Mesenteric fat pad (tissue), 1 donor: ENCODE results near the gene MRPS18A. TPM values are rescaled to one million over a fixed set of nuclear protein-coding genes. Genes with fewer than 3 reads are reported as not detected.
"Not testable (repeated sequence)": the region's sequence is repeated elsewhere in the genome, so short reads cannot be mapped to it uniquely, and the experiment has no call there.

Experiments
- DNase-seq: peaks from one replicate; pipeline ENCODE4 v3.0.0-alpha.2; 2020; ENCODE audit warnings: low spot score
- total RNA-seq: library from RNA; stranded (reverse); fragmentation: NEBNext Ultra II Directional; extraction: Animal tissue kit (Norgen Biotek cat#: 25700); gene quantifications from one replicate; pipeline ENCODE4 v1.2.1, GENCODE V29; 2021
- donor health status: DM: yes; HTN: yes; CAD: no.

The MRPS18A gene
- total RNA-seq, 1 donor from 2014 or later = 34.5 TPM

DNA sequence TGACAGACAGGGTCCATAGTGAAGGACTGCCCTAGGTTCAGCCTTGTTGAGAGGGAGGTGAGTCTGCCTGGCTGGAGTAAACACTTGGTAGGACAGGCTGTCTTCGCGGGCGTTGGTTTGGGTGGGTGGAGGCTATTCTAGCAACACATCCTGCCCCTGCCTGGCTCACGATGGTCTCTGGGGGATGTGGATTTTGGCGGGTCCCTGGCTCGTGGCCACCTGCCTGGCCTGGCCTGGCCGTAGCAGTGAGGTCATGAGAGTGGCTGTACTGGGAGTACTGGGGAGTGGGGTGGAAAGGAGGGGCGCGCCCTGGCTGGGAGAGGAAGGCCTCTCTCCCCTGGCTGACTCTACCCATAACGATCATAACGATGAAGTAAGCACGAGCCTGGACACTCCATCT lies 30.2 kb upstream of the MRPS18A start:
- no peak for DNase-seq

DNA sequence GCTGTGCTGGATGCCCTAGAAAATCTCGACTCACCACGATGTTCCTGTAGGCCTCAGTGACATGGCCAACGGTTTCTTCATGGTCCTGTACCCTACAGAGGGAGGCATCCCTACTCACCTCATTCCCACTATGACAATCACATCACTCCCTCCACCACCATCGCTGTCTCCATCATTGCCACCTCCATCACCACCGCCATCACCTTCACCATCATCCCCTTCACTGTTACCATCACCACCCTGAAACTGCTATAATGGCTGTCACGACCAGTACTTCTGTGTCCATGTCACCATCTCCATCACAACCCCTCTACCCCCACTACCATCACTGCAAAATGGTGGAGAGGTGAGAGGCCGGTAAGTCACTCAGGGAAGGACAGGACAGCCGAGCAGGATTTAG lies 29.8 kb upstream of the MRPS18A start:
- DNase-seq = no peak

DNA sequence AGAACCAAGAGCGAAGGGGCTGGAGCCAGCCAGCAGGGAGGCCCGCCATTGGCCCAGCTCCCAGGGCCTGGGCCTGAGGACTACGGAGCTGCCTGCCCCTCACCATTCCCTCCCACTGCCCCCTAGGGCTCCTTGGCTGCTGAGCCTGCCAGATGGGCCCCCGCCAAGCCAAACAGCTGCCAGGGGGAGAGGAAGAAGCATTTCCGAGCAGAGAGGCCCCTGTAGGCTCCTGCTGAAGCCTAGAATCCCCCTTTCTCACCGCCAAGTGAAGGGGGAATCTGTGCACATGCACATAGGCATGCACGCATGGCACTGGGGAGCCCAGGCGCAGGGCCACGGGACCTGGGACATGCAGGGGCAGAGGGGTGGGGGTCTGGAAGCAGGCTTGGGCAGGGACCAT lies 28.5 kb upstream of the MRPS18A start:
- no peak for DNase-seq

DNA sequence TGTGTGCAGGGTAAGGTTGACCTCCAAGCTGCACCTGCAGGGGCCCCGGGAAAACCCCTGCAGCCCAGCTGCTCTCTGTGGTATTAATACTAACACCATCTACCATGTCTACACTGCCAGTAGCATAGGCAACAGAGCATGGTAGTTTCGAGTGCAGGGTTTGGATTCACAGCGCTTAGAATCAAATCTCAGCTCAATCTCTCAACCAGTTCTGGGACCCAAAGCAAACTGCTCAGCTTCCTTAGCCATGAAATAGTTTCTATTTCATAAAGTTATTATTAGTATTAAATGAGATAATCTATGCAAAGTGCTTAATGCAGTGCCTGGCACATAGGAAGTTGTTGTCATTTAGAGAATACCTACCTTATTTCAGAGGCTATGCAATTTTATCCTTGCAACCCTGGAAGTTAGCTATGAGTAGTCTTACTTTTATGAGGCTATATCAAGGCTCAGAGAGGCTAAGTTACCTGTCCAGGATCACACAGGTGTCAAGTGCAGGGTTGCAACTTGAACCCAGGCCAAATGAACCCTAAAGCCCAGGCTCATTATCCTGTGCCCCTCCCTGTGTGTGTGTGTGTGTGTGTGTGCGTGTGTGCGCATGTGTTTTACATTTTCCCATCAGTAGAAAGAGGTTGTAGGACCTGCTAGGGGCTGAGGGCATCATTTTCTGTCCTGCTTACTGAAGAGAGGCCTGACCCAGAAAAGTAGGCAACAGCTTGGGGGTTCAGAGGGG lies 27.6 kb upstream of the MRPS18A start:
- DNase-seq = no peak

DNA sequence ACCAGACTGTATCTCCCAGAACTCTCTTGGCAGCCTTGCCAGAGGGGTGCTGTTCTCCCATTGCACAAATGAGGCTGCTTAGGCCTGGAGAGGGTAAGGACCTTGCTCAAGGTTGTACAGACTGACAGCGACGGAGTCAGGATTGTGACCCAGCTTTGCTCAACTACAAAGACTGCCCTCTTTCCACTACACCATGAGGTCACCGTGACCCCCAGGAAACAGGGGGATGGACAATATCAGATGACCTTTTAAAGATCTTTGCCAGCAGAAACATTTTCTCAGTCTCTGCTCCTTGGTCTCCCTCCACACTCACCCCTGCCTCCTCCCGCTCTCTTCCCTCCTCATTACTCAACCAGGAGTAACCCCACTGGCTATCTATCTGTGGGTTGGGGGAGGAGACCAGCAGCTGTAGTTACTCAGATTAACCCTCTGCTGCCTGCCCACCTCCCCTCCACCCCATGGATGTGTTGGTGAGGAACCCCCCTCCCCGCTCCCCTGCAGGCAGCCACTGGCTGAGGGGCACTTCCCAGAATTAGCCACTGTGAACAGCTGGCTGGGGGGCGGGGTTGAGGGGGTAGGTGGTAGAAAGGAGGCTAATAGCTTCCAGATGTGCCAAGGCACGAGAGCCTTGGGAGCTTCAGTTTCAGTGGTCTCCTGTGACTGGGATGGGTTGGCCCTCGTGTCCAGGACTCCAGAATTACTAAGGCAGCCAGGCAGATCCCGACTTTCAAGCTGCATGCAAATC lies 26.9 kb upstream of the MRPS18A start:
- DNase-seq = no peak

DNA sequence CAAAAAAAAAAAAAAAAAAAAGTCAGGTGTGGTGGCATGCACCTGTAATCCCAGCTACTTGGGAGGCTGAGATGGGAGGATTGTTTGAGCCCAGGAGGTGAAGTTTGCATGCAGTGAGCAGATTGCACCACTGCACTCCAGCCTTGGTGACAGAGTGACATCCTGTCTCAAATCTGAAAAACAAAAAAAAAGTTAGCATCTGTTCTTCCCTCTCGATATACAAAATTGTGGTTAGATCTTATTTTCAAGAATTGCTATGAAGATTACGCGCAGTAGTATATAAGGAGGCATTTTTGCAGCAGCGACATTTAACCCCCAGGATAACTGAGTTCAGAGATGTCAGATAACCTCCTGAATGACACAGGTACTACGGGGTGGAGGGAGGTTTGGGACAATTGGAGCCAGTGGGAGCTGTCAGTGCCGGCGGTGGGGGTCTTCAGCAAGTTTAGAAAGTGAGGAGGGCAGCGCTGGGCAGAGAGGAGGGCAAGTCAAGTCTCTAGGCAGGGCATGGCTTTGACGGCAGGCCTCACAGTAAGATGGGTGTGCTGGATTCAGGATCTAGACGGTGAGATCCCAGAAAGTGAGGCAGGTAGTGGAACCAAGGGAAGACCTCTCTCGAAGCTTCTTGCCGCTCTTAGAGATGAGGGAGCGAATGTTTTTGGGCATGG lies 26.2 kb upstream of the MRPS18A start:
- DNase-seq = no peak

DNA sequence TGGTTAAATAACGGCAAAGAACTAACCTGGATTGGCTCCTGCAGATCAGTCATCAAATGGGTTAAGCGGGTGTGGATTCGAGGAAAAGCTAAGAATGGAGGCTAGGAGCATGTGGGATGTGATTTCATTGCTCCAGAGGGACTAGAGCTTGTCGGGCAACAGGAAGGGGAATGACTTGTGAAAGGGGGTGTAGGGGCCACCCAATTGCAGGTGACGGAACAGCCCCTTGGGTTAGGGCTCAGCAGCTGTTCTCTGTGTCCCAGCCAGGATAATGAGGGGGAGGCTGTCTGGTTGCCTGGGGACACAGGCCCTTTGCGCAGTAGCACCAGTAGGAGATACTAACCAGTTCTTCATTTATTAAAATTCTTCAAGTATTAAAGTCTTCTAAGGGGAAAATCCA lies 25.0 kb upstream of the MRPS18A start:
- DNase-seq = no peak

DNA sequence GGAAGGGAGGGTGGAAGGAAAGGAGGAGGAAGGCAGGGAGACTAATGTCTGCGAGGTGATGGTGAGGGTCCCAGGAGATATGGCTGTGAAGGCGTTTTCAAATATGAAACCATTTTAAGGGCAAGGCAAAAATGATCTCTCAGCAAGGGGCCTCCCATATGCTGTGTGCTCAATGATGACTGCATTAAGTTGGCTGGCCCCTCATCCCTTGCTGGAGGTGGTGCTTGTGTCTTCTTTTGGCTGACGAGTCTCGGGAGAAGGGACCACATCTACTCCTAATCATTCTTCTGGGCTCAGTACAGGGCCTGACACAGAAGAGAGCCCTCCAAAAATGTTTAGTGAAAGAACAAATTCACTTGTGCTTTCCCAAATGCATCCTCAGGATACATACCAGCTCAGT lies 23.0 kb upstream of the MRPS18A start:
- DNase-seq = no peak

DNA sequence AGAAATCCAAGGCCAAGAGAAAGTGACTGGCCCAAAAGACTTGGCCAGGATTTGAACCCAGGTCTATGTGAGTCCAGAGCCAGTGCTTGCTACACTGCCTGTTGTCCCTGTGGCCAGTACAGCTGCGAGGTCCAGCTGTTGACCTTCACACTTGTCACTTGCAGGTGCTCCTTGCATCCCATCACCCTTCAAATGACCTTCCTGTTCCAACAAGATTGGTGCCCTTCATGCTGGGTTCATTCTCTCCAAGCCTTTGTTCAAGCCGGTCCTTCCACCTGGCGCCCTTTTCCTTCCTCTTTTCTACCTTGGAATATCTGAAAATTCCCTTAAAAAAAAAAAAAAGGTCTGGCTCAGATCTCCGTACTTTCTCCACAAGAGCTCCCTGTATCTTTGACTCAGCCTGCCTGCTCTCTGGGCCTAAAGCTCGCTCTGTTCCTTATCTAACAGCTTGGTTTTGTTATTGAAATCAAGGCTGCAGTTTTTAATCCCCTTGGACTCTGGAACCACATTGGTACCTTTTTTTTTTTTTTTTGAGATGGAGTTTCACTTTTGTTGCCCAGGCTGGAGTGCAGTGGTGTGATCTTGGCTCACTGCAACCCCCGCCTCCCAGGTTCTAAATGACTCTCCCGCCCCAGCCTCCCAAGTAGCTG lies 22.2 kb upstream of the MRPS18A start:
- peak; percentile 24 for DNase-seq

DNA sequence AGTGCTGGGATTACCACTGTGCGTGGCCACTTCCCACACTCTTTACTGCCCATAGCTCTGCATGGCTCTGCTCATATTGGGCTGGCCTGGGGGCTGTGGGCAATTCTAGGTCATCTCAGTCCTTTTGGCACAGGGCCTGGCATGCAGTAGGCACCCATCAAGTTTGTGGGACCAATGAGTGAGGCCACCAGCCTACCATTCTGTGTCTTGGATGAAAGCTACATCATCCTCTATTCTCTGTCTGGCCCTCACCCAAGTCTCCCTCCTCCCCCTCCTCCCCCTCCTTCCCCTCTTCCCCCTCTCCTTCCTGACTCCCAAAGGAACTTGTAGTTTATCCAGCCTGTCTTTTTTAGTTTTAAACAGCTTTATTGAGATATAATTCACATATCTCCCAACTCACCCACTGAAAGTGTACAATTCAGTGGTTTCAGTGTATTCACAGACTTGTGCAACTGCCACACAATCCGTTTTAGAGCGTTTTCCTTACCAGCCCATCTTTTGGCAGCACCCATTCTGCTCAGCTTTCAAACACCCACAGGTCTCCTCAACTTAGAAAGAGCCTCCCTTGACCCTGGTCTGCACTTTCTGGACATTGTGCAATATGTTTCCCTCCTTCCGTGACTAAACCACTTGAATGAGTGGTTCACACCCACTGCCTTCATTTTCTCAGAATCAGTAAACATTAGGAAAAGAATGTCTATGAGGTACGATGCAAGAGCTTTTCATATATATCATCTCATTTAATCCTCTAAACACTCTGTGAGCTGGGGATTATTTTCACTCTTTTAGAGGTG lies 21.5 kb upstream of the MRPS18A start:
- peak; percentile 1 for DNase-seq

DNA sequence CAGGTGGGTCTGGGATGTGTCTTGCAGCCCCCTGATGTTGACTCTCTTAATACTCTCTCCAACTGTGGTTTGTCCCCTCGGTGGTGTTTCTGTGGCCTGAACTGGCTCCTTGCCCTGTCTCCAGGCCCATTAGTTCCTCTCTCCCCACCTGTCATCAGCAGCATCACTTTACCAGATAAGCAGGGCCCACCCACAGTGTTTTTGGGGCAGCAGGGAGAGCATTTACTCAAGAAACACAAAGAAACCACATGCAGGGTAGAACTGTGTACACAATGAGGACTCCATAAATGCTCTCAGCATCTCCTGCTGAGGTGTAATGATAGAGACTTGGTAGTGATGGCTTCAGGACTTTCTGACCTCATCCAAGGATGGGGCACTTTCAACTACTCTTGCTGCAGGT lies 20.2 kb upstream of the MRPS18A start:
- DNase-seq = no peak

DNA sequence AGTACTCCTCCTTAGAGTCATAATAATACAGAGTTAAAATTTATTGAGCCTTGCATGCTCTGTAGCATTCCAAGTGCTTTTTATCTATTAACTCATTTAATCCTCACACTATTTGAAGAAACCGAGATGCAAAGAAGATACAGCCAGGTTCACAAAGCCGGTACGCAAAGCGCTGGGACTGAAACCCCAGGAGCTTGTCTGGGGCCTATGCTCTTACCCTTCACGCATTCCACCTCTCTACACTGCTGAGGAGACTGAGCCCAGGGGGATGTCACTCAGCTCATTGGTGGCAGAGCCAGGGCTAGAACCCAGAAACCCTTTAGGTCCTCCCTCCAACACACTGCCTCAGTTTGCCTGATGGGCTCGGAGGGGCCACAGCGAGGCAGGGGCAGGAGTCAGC lies 19.7 kb upstream of the MRPS18A start:
- peak; percentile 71 for DNase-seq

DNA sequence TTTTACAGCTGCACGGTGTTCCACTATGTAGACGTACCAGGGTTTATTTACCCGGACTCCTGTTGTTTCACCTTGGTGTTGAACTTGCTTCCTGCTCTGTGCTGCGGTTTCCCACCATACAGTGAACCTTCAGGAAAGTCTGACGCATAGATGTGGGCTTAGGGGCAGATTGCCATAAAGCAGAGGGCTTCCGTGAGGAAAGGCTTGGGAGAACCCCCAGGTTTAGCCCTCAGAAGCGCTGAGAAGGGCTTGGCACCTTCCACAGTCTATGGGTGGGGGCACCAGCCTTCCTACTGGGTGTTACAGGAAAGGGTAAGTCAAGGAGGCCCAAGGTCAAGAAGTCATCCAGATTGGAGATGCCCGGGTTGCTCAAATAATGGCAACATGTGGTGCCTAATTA lies 19.2 kb upstream of the MRPS18A start:
- no peak for DNase-seq

DNA sequence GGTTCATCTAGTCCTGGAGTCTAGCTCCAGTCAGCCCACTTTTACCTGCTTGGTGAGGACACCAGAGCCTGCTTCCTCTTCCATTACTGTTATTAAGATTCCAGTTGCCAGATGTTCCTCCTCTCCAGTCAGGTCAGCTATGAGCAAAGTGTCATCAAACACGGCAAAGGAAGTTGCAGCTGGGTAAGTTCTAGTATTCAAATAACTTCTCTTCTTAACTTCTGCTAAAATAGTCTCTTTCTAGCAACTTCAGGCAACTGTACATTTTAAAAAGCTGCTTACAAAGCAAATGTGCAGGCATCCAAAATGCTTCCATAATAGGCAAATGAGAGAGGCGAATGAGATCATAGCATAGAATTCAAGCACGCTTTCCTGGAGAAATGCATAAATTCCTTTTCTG lies 18.4 kb upstream of the MRPS18A start:
- DNase-seq = no peak

DNA sequence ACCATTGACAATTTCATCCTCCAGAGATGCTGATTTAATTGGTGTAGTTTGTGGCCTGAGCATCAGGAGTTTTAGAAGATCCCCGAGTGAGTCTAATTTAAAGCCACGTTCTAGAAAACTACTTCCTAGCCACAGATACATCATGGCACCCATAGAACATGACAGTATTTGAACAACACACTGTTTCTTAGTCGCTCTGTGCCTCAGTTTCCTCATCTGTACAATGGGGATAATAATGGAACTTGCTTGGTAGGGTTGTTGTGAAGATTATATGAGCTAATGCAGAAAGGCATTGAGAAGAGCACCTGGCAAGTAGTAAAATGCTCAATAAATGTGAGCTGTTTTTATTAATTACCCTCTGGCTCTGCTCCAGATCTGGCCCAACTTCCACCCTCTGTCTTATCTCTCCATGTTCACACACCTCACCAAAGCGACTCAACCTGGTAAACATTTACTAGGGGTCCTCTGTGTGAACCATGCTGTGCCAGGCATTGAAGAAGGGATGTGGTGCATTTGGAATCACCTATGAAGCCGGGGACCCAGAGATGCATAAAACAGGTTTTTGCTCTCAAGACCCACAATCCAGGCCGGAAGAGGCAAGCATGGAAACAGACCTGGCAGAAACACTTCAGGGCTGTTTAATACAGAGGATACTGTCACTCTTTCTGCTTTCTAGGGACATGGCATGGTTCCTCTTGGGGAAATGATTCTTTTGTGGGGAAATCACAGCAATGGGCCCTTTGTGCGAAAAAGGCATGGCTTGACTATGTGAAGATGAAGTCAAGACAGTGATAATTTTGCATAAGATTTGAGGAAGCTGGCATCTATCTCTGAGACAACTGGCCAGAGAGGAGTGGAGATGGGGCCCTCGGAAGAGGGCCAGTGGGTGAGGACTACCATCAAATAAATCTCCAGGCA lies 16.2 kb upstream of the MRPS18A start:
- no peak for DNase-seq

DNA sequence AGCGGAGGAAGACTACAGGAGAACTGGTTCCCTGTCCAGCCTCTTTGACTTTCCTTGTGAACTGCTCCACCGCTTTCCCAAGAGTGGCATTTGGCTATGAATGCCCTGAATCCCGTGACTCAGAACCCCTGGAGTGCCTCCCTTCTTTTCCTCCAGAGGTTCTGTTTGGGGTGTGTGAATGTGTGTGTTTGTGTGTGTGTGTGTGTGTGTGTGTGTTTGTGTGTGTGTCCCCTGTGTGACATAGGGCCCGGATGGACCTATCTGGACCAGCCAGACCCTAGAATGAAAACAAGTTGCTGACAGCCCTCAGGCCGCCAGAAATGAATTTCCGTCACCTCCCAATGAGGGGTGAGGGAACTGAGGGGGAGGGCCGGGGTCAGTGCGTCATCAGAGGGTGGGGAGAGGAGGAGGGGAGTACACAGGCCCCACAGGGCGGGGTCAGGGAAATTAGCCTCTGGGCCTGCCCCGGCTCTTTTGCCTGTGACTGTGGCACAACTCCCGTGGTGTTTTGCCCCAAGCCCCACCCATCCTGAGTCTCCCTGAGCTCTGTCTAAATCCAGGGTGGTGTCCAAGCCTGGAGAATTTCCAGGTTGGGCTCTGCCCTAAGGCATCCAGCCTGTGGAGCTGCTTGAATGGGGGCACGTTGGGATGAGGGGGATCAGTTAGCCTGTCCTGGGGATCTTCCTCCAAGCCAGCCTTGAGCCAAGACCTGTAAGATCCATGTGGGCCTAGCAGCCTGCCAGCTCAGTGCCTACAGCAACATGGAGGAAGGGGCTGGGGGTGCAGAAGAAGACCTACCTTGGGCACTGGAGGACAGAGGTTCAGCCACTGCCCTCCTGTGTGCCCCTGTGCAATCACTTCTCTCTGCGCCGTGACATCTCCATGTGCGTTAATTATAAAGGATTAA lies 15.2 kb upstream of the MRPS18A start:
- DNase-seq = peak; percentile 96

DNA sequence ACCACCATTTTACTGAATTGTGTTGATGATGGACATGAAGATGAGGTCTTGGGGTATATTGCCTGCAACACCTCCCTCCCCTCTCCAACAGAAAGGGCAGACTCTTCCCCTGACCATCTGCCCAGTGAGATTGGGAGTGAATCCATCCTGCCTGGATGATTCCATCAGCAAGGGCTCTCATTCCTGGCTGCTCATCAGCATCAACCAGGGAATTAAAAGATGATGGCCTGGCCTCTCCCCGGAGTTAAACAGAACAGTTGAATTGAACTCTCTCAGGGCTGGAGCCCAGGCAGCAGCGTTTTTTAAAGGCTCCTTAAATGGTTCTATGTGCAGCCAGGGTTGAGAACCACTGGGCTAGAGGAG lies 14.6 kb upstream of the MRPS18A start:
- no peak for DNase-seq

DNA sequence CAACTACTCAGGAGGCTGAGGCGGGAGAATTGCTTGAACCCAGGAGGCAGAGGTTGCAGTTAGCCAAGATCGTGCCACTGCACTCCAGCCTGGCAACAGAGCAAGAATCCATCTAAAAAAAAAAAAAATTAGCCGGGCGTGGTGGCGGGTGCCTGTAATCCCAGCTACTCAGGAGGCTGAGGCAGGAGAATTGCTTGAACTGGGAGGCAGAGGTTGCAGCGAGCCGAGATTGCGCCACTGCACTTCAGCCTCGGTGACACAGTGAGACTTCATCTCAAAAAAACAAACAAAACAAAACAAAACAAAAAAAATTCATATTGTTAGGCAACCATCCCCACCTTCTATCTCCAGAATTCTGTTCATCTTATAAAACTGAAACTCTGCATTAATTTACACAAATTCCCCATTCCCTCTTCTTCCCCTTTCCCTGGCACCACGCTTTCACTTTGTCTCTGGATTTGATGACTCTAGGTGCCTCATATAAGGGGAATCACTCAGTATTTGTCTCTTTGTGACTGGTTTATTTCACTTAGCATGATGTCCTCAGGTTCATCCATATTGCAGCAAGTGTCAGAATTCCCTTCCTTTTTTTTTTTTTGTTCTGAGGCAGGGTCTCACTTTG lies 13.5 kb upstream of the MRPS18A start:
- DNase-seq = not testable (repeated sequence)
